ENCODE data around the gene SLC29A4.

The SLC29A4 gene

DNA sequence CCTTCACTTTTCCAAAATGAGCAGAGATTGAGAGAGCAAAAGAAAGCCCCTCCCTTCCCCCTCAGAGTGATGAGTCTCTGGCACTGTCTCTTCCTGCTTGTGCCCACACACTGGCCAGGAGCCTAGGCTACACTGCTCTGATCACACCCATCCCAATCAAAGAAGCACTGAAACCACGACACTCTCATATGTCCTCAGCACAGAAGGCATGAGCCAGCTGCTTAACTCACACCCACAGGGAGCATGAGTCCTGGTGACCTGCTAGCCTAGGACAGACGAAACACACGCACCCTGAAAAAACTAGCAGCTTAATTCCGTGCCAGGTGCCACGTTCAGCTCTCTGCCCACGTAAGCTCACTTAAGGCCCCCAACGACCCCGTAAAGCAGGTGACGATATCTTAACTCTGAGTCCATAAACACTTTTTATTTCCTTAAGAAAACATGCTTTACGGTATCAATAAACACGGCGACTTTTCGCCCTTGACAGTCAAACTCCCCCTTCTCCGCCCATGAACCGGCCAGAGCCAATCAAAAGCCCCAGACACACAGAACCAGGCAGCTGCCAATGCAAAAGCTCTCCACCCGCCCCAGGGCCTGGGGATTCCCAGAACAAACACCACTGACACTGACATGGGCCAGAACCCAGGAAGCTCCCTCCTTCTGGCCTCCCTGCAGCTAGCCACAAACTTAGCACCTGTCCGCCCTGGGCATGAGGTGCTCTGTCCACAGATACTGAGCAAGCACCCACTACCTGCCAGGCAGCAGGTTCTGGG is 71.9 kb downstream of the SLC29A4 start:
- Histone ChIP-seq H3K36me3 (ENCODE audit: control insufficient read depth, insufficient read depth, low read length) (no peaks in the 10 kb centered on the region), H3K9me3 (ENCODE audit: control insufficient read depth, insufficient read depth, low read length) (no peaks in the 10 kb centered on the region), H3K4me3 (ENCODE audit: low read depth, low read length) (no peak overlapping the region), H3K27me3 (ENCODE audit: control insufficient read depth, insufficient read depth, low read length) (peaks cover 9% of the 10 kb centered on the region), H3K4me1 (ENCODE audit: control insufficient read depth, insufficient read depth, low read length) (peaks cover 4% of the 10 kb centered on the region), H3K9ac (ENCODE audit: low read depth, low read length) (no peak overlapping the region)

All from iPS-15b (cell line).